ENCODE measurements around the gene HINFP. TPM values are rescaled to one million over a fixed set of nuclear protein-coding genes. Genes with fewer than 3 reads are reported as not detected.

HINFP gene
- total and polyA plus RNA-seq, 2 of the 4 experiments (the other 2 are of a cell fraction) = 9.1 to 15.3 TPM

DNA sequence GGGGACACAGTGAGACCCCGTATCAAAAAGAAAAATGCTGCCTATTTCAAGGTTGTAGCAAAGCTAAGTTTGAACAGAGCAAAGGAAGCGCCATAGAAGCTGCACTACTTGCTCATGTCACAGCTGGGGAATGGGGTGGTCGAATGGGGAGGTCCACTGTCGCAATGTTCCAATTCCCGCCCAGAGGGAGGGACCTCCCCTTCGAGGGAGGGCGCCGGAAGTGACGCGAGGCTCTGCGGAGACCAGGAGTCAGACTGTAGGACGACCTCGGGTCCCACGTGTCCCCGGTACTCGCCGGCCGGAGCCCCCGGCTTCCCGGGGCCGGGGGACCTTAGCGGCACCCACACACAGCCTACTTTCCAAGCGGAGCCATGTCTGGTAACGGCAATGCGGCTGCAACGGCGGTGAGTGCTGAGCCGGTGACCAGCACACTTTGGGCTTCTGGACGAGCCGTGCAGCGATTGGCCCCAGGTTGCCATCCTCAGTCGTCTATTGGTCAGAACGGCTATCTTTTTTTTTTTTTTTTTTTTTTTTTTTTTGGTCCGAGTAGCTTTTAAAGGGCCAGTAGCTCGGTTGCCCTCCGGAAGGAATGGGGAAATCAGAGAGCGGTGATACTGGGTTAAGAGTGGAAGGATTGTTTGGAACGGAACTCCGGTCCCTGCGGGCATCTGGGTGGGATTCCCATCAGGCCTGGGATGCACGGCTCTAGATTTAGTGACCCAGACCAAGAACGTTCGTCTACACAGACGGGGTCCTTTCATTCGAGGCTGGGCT is 36.5 kb upstream of the HINFP start, which contains the start of gene HMBS (continued):
- TF ChIP-seq, protein P1, sequence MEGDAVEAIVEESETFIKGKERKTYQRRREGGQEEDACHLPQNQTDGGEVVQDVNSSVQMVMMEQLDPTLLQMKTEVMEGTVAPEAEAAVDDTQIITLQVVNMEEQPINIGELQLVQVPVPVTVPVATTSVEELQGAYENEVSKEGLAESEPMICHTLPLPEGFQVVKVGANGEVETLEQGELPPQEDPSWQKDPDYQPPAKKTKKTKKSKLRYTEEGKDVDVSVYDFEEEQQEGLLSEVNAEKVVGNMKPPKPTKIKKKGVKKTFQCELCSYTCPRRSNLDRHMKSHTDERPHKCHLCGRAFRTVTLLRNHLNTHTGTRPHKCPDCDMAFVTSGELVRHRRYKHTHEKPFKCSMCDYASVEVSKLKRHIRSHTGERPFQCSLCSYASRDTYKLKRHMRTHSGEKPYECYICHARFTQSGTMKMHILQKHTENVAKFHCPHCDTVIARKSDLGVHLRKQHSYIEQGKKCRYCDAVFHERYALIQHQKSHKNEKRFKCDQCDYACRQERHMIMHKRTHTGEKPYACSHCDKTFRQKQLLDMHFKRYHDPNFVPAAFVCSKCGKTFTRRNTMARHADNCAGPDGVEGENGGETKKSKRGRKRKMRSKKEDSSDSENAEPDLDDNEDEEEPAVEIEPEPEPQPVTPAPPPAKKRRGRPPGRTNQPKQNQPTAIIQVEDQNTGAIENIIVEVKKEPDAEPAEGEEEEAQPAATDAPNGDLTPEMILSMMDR (conservative IDR thresholded peaks at IDR 0.05; ENCODE audit: low read depth, low read length) = no peak

DNA sequence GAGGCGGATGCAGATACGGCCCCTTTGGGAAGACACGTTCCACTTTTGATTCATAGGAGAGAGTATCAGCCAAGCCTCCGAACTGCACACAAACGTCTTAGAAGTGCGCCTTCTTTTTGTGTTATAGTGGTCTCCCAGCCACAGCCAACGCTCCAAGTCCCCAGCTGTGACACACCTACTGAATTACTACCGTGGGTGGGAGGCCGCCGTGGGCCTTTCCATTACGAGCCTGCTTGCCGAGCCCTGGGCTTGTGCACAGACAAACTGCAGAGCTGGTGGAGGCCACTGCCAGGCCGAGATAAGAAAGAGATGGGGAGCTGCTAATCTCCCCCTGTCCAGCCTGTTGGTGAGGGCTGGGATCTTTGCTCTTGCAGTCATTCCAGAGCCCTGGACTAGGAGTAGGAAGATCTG is 35.9 kb upstream of the HINFP start:
- H3K18ac ChIP-seq (ENCODE audit: low read depth, low read length) = no peak overlapping the region
- H3K79me1 ChIP-seq (ENCODE audit: low read depth in 1 of 2, low read length in 2 of 2) = peaks cover 26 to 29% of the 10 kb centered on the region in 2 experiments; a peak in 3 of 4 replicates
- peaks cover 9% of the 10 kb centered on the region; the same call in 1 of the 2 replicates for H3K9me1 ChIP-seq (ENCODE audit: insufficient read depth, low read length)
- peak overlapping the region; percentile 94 for H3K14ac ChIP-seq (replicated peaks; ENCODE audit: low read depth, low read length)
- H3K4me1 ChIP-seq (ENCODE audit: control insufficient read depth, insufficient read depth, low read length) = peaks cover 5% of the 10 kb centered on the region
- H3K36me3 ChIP-seq (ENCODE audit: control insufficient read depth, insufficient read depth, low read length) = peaks cover 18% of the 10 kb centered on the region
- H4K91ac ChIP-seq (ENCODE audit: insufficient read depth, low read depth, low read length) = peak overlapping the region; percentile 56; the same call in 1 of the 2 replicates
- no peak overlapping the region; the same call in 2 of the 3 replicates for H2BK15ac ChIP-seq (ENCODE audit: low read depth, low read length)
- H3K4me3 ChIP-seq (ENCODE audit: insufficient read depth, low read depth, low read length) = peak overlapping the region; percentile 74
- H2AK5ac ChIP-seq (ENCODE audit: low read depth, low read length) = peak overlapping the region; percentile 82
- H4K8ac ChIP-seq (ENCODE audit: low read depth in 2 of 2, low read length in 2 of 2) = peak overlapping the region; percentile 37 to 90
- peak overlapping the region; percentile 59 for H3K56ac ChIP-seq (ENCODE audit: extremely low read depth, insufficient read depth, low read length)
- peak overlapping the region; percentile 82 for H3K9ac ChIP-seq (ENCODE audit: low read depth, low read length)
- intact Hi-C loops (cut with micrococcal nuclease) (loop anchor here (1.0 kb wide), 1 partner anchor 9 kb away; no protein-coding TSS in a partner anchor), in situ Hi-C loops (cut with MboI; ENCODE audit: low sequenced_read_pairs) (no loop called here), dilution Hi-C loops (cut with HindIII; ENCODE audit: low sequenced_read_pairs, unreplicated experiment) (no loop called here)
- no peak overlapping the region for H2BK20ac ChIP-seq (ENCODE audit: low read depth, low read length)
- POLR2A ChIA-PET (ENCODE audit: unreplicated experiment) = interaction anchor here (0.6 to 1.6 kb wide), 8 partner anchors 8 to 604 kb away, joined by 3 to 11 read pairs (median 5); partner anchors contain the start of gene VPS11
- H3K4ac ChIP-seq (ENCODE audit: low read depth, low read length) = peak overlapping the region; percentile 94
- H3K23ac ChIP-seq (ENCODE audit: low read depth, low read length) = peak overlapping the region; percentile 91
- H3K4me2 ChIP-seq (ENCODE audit: low read depth, low read length) = peak overlapping the region; percentile 81
- ATAC-seq (ENCODE audit: low read depth) (peak; percentile 25), DNase-seq (no peak)
- H3K27me3 ChIP-seq (ENCODE audit: control insufficient read depth, insufficient read depth, low read length) = no peaks in the 10 kb centered on the region
- BruUV-seq (replicated peaks) = TSS peak; percentile 37
- CTCF ChIA-PET = interaction anchor here (0.7 kb wide), 2 partner anchors 17 to 120 kb away, joined by 3 to 6 read pairs; no protein-coding TSS in a partner anchor
- H3K9me3 ChIP-seq (ENCODE audit: control insufficient read depth, insufficient read depth, low read length) = no peaks in the 10 kb centered on the region
- H3K27ac ChIP-seq (ENCODE audit: insufficient read depth, low read length) = peak overlapping the region; percentile 80
- peak overlapping the region; percentile 92 for H2AFZ ChIP-seq (replicated peaks; ENCODE audit: low read length, poor library complexity)
- no peaks in the 10 kb centered on the region for H4K20me1 ChIP-seq (ENCODE audit: insufficient read depth, low read length)
- H4K5ac ChIP-seq (ENCODE audit: low read depth, low read length) = peak overlapping the region; percentile 58
- H2AK9ac ChIP-seq (replicated peaks; ENCODE audit: low read depth, low read length, poor library complexity) = peak overlapping the region; percentile 92
- WGBS, 2 experiments (ENCODE audit: extremely low coverage in 2 of 2, insufficient read length in 1 of 2) = 0% methylated on average over 5 of the region's 13 CpGs; no CpG with 5 or more reads in 1 of the 2 experiments
- peak overlapping the region; percentile 66 for H2BK5ac ChIP-seq (ENCODE audit: low read depth, low read length, poor library complexity, severe bottlenecking)
- peak overlapping the region; percentile 54; the same call in 1 of the 2 replicates for H2BK120ac ChIP-seq (ENCODE audit: low read depth, low read length)
- TF ChIP-seq, protein P2, sequence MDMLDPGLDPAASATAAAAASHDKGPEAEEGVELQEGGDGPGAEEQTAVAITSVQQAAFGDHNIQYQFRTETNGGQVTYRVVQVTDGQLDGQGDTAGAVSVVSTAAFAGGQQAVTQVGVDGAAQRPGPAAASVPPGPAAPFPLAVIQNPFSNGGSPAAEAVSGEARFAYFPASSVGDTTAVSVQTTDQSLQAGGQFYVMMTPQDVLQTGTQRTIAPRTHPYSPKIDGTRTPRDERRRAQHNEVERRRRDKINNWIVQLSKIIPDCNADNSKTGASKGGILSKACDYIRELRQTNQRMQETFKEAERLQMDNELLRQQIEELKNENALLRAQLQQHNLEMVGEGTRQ (IDR thresholded peaks at IDR 0.05; ENCODE audit: low read depth, low read length) = no peak
- no peak for TF ChIP-seq BHLHE40 (IDR thresholded peaks at IDR 0.05; ENCODE audit: low read depth, low read length)
- TF ChIP-seq MAFK (IDR thresholded peaks at IDR 0.05; ENCODE audit: low read depth, low read length) = no peak
- TF ChIP-seq, protein P3, sequence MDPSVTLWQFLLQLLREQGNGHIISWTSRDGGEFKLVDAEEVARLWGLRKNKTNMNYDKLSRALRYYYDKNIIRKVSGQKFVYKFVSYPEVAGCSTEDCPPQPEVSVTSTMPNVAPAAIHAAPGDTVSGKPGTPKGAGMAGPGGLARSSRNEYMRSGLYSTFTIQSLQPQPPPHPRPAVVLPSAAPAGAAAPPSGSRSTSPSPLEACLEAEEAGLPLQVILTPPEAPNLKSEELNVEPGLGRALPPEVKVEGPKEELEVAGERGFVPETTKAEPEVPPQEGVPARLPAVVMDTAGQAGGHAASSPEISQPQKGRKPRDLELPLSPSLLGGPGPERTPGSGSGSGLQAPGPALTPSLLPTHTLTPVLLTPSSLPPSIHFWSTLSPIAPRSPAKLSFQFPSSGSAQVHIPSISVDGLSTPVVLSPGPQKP (IDR thresholded peaks at IDR 0.05; ENCODE audit: borderline replicate concordance, low read depth, low read length) = no peak
- no peak for TF ChIP-seq POLR2A (IDR thresholded peaks at IDR 0.05; ENCODE audit: low read depth, low read length)
- TF ChIP-seq CHD1 (IDR thresholded peaks at IDR 0.05; ENCODE audit: low read depth, low read length) = no peak
- no peak for TF ChIP-seq MAZ (IDR thresholded peaks at IDR 0.05; ENCODE audit: borderline replicate concordance, low read depth, low read length)
- TF ChIP-seq MXI1 (IDR thresholded peaks at IDR 0.05; ENCODE audit: borderline replicate concordance, low read depth, low read length) = no peak

All from IMR-90 (cell line).